Measurements from ENCODE around the gene HERC3.

The HERC3 gene

DNA sequence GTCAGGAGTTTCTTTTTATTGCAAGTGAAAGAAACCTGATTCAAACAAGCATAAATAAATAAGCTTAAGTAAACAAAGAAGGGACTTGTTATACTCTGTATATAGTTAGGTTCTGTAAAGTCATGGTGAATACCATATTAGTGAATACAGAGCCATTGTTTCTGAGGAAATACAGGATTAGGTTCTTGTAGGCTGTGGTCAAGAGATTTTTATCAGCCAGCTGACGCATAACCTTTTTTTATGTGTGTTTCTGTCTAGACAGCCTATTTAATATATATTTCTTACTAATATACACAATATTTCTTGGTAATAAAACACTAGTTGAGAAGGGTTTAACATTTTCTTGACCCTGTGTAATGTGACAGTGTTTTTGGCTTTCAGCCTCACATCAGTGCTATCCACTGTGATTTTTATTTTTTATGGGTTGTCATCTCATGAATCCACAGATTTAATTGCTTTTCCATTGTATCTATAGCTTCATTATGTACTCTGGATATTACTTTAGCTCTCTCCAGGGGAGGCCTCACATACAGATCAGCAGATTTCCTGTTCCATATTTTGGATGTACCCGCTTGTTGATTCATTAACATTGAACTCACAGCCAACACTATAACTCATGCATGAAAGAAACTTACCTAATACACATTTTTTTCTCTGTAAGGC, 8.0 kb downstream of the HERC3 start:
- Histone ChIP-seq H3K27me3 (replicated peaks; ENCODE audit: insufficient read depth, low read length) (no peaks in the 10 kb centered on the region), H3K36me3 (replicated peaks; ENCODE audit: insufficient read depth, low read length) (no peaks in the 10 kb centered on the region), H3K4me2 (ENCODE audit: low read depth, low read length) (no peak overlapping the region), H3K9me3 (replicated peaks; ENCODE audit: insufficient read depth, low read length) (no peaks in the 10 kb centered on the region), H4K20me1 (ENCODE audit: insufficient read depth, low read length) (no peaks in the 10 kb centered on the region), H3K9me2 (replicated peaks; ENCODE audit: insufficient read depth, low read length) (no peaks in the 10 kb centered on the region), H3F3A (ENCODE audit: insufficient read depth, low read length) (no peaks in the 10 kb centered on the region), H3K79me2 (ENCODE audit: low read length) (no peaks in the 10 kb centered on the region), H3K27ac (ENCODE audit: low read length) (no peak overlapping the region), H3K4me3 (ENCODE audit: low read length) (no peak overlapping the region), H2AFZ (ENCODE audit: low read length) (no peak overlapping the region), H3K4me1 (ENCODE audit: low read length) (no peaks in the 10 kb centered on the region), H3K9ac (ENCODE audit: low read length) (no peak overlapping the region)
- DNase-seq: no peak
- TF ChIP-seq EZH2 (optimal IDR thresholded peaks at IDR 0.05; ENCODE audit: low read depth, low read length) (no peak), EZH2phosphoT487 (IDR thresholded peaks at IDR 0.05; ENCODE audit: low read length) (no peak)
- TF ChIP-seq, protein P1, sequence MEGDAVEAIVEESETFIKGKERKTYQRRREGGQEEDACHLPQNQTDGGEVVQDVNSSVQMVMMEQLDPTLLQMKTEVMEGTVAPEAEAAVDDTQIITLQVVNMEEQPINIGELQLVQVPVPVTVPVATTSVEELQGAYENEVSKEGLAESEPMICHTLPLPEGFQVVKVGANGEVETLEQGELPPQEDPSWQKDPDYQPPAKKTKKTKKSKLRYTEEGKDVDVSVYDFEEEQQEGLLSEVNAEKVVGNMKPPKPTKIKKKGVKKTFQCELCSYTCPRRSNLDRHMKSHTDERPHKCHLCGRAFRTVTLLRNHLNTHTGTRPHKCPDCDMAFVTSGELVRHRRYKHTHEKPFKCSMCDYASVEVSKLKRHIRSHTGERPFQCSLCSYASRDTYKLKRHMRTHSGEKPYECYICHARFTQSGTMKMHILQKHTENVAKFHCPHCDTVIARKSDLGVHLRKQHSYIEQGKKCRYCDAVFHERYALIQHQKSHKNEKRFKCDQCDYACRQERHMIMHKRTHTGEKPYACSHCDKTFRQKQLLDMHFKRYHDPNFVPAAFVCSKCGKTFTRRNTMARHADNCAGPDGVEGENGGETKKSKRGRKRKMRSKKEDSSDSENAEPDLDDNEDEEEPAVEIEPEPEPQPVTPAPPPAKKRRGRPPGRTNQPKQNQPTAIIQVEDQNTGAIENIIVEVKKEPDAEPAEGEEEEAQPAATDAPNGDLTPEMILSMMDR (IDR thresholded peaks at IDR 0.05; ENCODE audit: low read length): no peak

DNA sequence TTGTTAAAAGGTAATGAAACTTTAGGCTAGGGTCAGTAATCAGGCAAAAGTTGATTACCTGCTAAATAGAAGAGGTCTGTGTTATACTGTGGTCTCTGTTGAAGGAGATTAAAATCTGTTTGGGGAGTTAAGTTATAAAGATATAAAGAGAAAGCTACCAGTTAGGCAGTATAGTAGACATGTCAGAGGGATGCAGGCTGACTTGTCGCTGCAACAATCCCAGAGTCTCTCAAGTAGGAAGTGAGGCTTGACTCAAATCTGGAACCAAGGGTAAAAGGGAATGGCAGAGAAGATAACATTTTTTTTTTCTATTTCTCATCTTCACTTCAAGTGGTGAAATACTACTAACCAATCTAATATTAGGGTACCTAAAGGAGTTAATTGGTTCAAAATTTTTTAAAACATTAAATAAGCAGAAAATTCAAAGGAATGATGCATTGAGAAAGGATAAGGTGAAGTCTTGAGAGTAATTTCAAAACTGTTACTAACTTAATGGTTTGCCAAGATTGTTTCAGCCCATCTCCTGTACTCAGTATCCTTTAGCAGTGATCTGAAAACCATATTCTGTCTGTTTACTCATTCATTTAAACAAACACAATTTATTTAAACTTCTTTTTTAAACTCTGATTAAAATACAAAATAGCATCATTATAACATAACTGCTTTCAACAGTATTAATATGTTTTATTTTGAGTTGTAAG, 12.8 kb downstream of the HERC3 start:
- DNase-seq: no peak
- Histone ChIP-seq H3K79me2 (ENCODE audit: low read length) (no peaks in the 10 kb centered on the region), H3K9me2 (replicated peaks; ENCODE audit: insufficient read depth, low read length) (no peaks in the 10 kb centered on the region), H3K9me3 (replicated peaks; ENCODE audit: insufficient read depth, low read length) (no peaks in the 10 kb centered on the region), H3K27me3 (replicated peaks; ENCODE audit: insufficient read depth, low read length) (no peaks in the 10 kb centered on the region), H3K36me3 (replicated peaks; ENCODE audit: insufficient read depth, low read length) (no peaks in the 10 kb centered on the region; the same call in 1 of the 2 replicates), H3K4me3 (ENCODE audit: low read length) (no peak overlapping the region), H2AFZ (ENCODE audit: low read length) (no peak overlapping the region), H3F3A (ENCODE audit: insufficient read depth, low read length) (no peaks in the 10 kb centered on the region), H3K27ac (ENCODE audit: low read length) (no peak overlapping the region), H3K4me1 (ENCODE audit: low read length) (no peaks in the 10 kb centered on the region), H4K20me1 (ENCODE audit: insufficient read depth, low read length) (no peaks in the 10 kb centered on the region), H3K9ac (ENCODE audit: low read length) (no peak overlapping the region), H3K4me2 (ENCODE audit: low read depth, low read length) (no peak overlapping the region)
- TF ChIP-seq EZH2 (optimal IDR thresholded peaks at IDR 0.05; ENCODE audit: low read depth, low read length): no peak
- TF ChIP-seq EZH2phosphoT487 (IDR thresholded peaks at IDR 0.05; ENCODE audit: low read length): no peak
- TF ChIP-seq, protein P1 (IDR thresholded peaks at IDR 0.05; ENCODE audit: low read length): no peak

DNA sequence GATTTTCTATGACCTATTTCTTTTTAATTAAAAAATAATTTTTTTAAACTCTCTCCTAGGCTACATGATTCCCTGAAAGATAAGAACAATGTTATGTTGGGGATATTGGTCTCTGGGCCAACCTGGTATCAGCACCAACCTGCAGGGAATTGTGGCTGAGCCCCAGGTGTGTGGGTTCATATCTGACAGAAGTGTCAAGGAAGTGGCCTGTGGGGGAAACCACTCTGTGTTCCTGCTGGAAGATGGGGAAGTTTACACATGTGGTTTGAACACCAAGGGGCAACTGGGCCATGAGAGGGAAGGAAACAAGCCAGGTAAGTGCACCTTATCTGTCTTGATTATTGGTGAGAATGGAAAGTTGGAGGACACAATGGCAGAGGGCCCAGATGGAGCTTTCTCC, 13.5 kb downstream of the HERC3 start:
- no peak overlapping the region for H3K4me3 ChIP-seq (ENCODE audit: low read length)
- no peak overlapping the region for H3K4me2 ChIP-seq (ENCODE audit: low read depth, low read length)
- no peaks in the 10 kb centered on the region for H3K4me1 ChIP-seq (ENCODE audit: low read length)
- H3K9me3 ChIP-seq (replicated peaks; ENCODE audit: insufficient read depth, low read length): no peaks in the 10 kb centered on the region
- no peaks in the 10 kb centered on the region for H3F3A ChIP-seq (ENCODE audit: insufficient read depth, low read length)
- H3K9me2 ChIP-seq (replicated peaks; ENCODE audit: insufficient read depth, low read length): no peaks in the 10 kb centered on the region
- H3K27ac ChIP-seq (ENCODE audit: low read length): no peak overlapping the region
- TF ChIP-seq EZH2 (optimal IDR thresholded peaks at IDR 0.05; ENCODE audit: low read depth, low read length) (no peak), EZH2phosphoT487 (IDR thresholded peaks at IDR 0.05; ENCODE audit: low read length) (no peak)
- TF ChIP-seq, protein P1 (IDR thresholded peaks at IDR 0.05; ENCODE audit: low read length): no peak
- no peaks in the 10 kb centered on the region for H3K27me3 ChIP-seq (replicated peaks; ENCODE audit: insufficient read depth, low read length)
- H2AFZ ChIP-seq (ENCODE audit: low read length): no peak overlapping the region
- no peaks in the 10 kb centered on the region; the same call in 1 of the 2 replicates for H3K36me3 ChIP-seq (replicated peaks; ENCODE audit: insufficient read depth, low read length)
- no peaks in the 10 kb centered on the region for H4K20me1 ChIP-seq (ENCODE audit: insufficient read depth, low read length)
- H3K79me2 ChIP-seq (ENCODE audit: low read length): no peaks in the 10 kb centered on the region
- H3K9ac ChIP-seq (ENCODE audit: low read length): no peak overlapping the region
- DNase-seq: no peak
